Endothelial cell of umbilical vein (primary cell): ENCODE data around the gene PAK4. TPM values are rescaled to one million over a fixed set of nuclear protein-coding genes. Genes with fewer than 3 reads are reported as not detected.

Source experiments
- BruUV-seq: library from RNA; stranded (reverse); fragments of 400-500 nt; replicated peaks from 2 replicates; lab custom pipeline; 2021; lab: Mats Ljungman, UMichigan
- CTCF ChIA-PET: fragments of 300-600, 350-600 bp; sonication (Branson Sonifier 250); formaldehyde crosslinking; loops from one replicate; lab custom pipeline; 2021; ENCODE audit warnings: antibody characterized with exemption, inconsistent platforms; lab: Charles Lee
- POLR2A ChIA-PET: fragments of 300-600, 350-600 bp; sonication (Branson Sonifier 250); formaldehyde crosslinking; loops from one replicate; lab custom pipeline; 2021; ENCODE audit warnings: antibody characterized with exemption, inconsistent platforms; lab: Charles Lee
- DNase-seq: peaks from one replicate; pipeline ENCODE4 v3.0.0-alpha.2; 2011; ENCODE audit warnings: low read depth, low spot score
- FAIRE-seq: peaks from 2 replicates; lab custom pipeline; 2011; peaks lifted over from hg19 to GRCh38; lab: Jason Lieb, UNC
- H2AFZ ChIP-seq: 2 replicates; pipeline ENCODE4 v1.6.0; 2012; ENCODE audit warnings: low read depth, low read length, control low read depth, inconsistent platforms
- H3K27ac ChIP-seq: 2 replicates; pipeline ENCODE4 v1.5.1; 2011; ENCODE audit warnings: low read depth, mild to moderate bottlenecking, control low read depth, low read length, moderate library complexity; ENCODE audit not compliant: insufficient read depth
- H3K27me3 ChIP-seq, 2 experiments: 2 replicates each; pipeline versions ENCODE4 v1.6.0 to v1.6.1; 2011; ENCODE audit warnings: low read length in 2 of 2, mixed read lengths in 1 of 2; ENCODE audit not compliant: control insufficient read depth in 2 of 2, insufficient read depth in 2 of 2
- H3K36me3 ChIP-seq, 2 experiments: 2 replicates in 1 of 2; 3 replicates in 1 of 2; pipeline ENCODE4 v1.5.1; 2011; ENCODE audit warnings: low read length in 2 of 2, mild to moderate bottlenecking in 1 of 2, moderate library complexity in 1 of 2; ENCODE audit not compliant: control insufficient read depth in 2 of 2, insufficient read depth in 2 of 2; ENCODE audit errors: extremely low read depth in 1 of 2
- H3K4me1 ChIP-seq: 3 replicates; pipeline ENCODE4 v1.5.1; 2011; ENCODE audit warnings: mild to moderate bottlenecking, low read length; ENCODE audit not compliant: control insufficient read depth, insufficient read depth; ENCODE audit errors: extremely low read depth
- H3K4me2 ChIP-seq: 2 replicates; pipeline ENCODE4 v1.6.1; 2011; ENCODE audit warnings: low read length, control low read depth, mixed read lengths; ENCODE audit not compliant: insufficient read depth
- H3K4me3 ChIP-seq, 3 experiments: fragments of 200-600 bp in 1 of 3; sonication (generic), shearing (Covaris generic) in 1 of 3; replicated peaks in 1 of 3; 2 replicates each; pipeline ENCODE4 v1.5.1; 2011 to 2016; ENCODE audit warnings: control low read depth in 3 of 3, low read length in 3 of 3, mild to moderate bottlenecking in 2 of 3, inconsistent platforms in 1 of 3, low read depth in 1 of 3, moderate library complexity in 1 of 3; ENCODE audit not compliant: insufficient read depth in 1 of 3
- H3K79me2 ChIP-seq: 2 replicates; pipeline ENCODE4 v1.6.0; 2012; ENCODE audit warnings: low read length, inconsistent platforms; ENCODE audit not compliant: control insufficient read depth, insufficient read depth
- H3K9ac ChIP-seq: replicated peaks from 2 replicates; pipeline ENCODE3; 2011; ENCODE audit warnings: low read length, control low read depth; ENCODE audit not compliant: insufficient read depth; ENCODE audit errors: extremely low read depth
- H3K9me1 ChIP-seq: replicated peaks from 3 replicates; pipeline ENCODE4 v1.6.0; 2011; ENCODE audit warnings: mild to moderate bottlenecking, low read length; ENCODE audit not compliant: control insufficient read depth, insufficient read depth; ENCODE audit errors: extremely low read depth
- H3K9me3 ChIP-seq: replicated peaks from 2 replicates; pipeline ENCODE4 v1.5.1; 2012; ENCODE audit warnings: low read length, inconsistent platforms; ENCODE audit not compliant: control insufficient read depth, insufficient read depth
- H4K20me1 ChIP-seq: replicated peaks from 2 replicates; pipeline ENCODE3; 2011; ENCODE audit warnings: mild to moderate bottlenecking, low read length; ENCODE audit not compliant: control insufficient read depth, insufficient read depth; ENCODE audit errors: extremely low read depth
- CTCF ChIP-seq, 2 donors: IDR thresholded peaks; 1 replicate in 1 of 2; 2 replicates in 1 of 2; pipeline ENCODE4 v1.5.1; 2011; ENCODE audit warnings: low read length in 2 of 2, mild to moderate bottlenecking in 2 of 2, moderate library complexity in 2 of 2, control low read depth in 1 of 2, inconsistent platforms in 1 of 2, low read depth in 1 of 2; ENCODE audit not compliant: insufficient read depth in 1 of 2; ENCODE audit errors: extremely low read depth in 1 of 2
- EZH2 ChIP-seq: IDR thresholded peaks from 2 replicates; pipeline ENCODE4 v1.6.1; 2012; ENCODE audit warnings: borderline replicate concordance, low read depth, mild to moderate bottlenecking, moderate library complexity, low read length, inconsistent platforms; ENCODE audit not compliant: severe bottlenecking
- FOS ChIP-seq: IDR thresholded peaks from 2 replicates; pipeline ENCODE4 v1.6.1; 2011; ENCODE audit warnings: mild to moderate bottlenecking, low read length, moderate library complexity, borderline replicate concordance; ENCODE audit not compliant: insufficient read depth
- GATA2 ChIP-seq: IDR thresholded peaks from 2 replicates; pipeline ENCODE4 v1.7.0; 2011; ENCODE audit warnings: low read depth, mild to moderate bottlenecking, moderate library complexity, mixed read lengths, low read length; ENCODE audit not compliant: insufficient read length, insufficient read depth
- JUN ChIP-seq: IDR thresholded peaks from 2 replicates; pipeline ENCODE4 v1.6.1; 2011; ENCODE audit warnings: borderline replicate concordance, low read depth; ENCODE audit not compliant: insufficient read length, insufficient read depth
- MAX ChIP-seq: IDR thresholded peaks from 2 replicates; pipeline ENCODE4 v1.6.1; 2011; ENCODE audit not compliant: insufficient read depth, insufficient read length
- MYC ChIP-seq: IDR thresholded peaks from one replicate; pipeline ENCODE4 v1.6.1; 2011; ENCODE audit warnings: mild to moderate bottlenecking, low read depth, low read length
- POLR2A ChIP-seq: IDR thresholded peaks from 2 replicates; pipeline ENCODE4 v1.6.1; 2012; ENCODE audit warnings: low read depth, mild to moderate bottlenecking, control low read depth, low read length
- POLR2AphosphoS5 ChIP-seq: IDR thresholded peaks from 2 replicates; pipeline ENCODE4 v1.6.1; 2012; ENCODE audit warnings: low read depth, mild to moderate bottlenecking, control low read depth, low read length, moderate library complexity; ENCODE audit not compliant: insufficient read depth
- dilution Hi-C: fragments of 300-500 bp; cut with MboI; formaldehyde crosslinking; loops from one replicate; pipeline ENCODE4 v1.15.0; 2019; ENCODE audit warnings: low sequenced_read_pairs; ENCODE audit not compliant: extremely low pct_ligation_motif_present
- intact Hi-C: fragments of 100-400 bp; cut with micrococcal nuclease; formaldehyde crosslinking; loops from one replicate; pipeline ENCODE4 v1.10.0; 2022
- polyA plus RNA-seq, 4 experiments: library from polyadenylated mRNA; depleted of rRNA in 3 of 4; stranded (reverse) in 3 of 4; unstranded in 1 of 4; fragments of >200 nt; gene quantifications; 2 replicates each; pipeline versions ENCODE4 v1.2.1 to v1.2.3, GENCODE V29; 2011 to 2012; ENCODE audit warnings: missing spikeins in 1 of 4
- total RNA-seq: library from RNA; stranded (reverse); gene quantifications from 2 replicates; pipeline ENCODE4 v1.2.3, GENCODE V29; 2021

Gene PAK4
- total and polyA plus RNA-seq, 2 donors (not counting 3 experiments of a cell fraction or from before 2014, with no cell fraction given) = 39.8 to 55.4 TPM

GRCh38 chr19:39170386-39171231 lies 45.0 kb downstream of the PAK4 start:
- Histone ChIP-seq H3K4me1 (no peaks in the 10 kb centered on the region), H3K36me3 (peaks cover 0 to 26% of the 10 kb centered on the region in 2 experiments), H3K27ac (no peak overlapping the region), H3K9ac (no peak overlapping the region), H3K9me1 (no peaks in the 10 kb centered on the region), H3K4me2 (no peak overlapping the region), H3K79me2 (peaks cover 2% of the 10 kb centered on the region), H3K27me3 (no peaks in the 10 kb centered on the region), H4K20me1 (no peaks in the 10 kb centered on the region), H3K4me3 (no peak overlapping the region), H2AFZ (no peak overlapping the region), H3K9me3 (no peaks in the 10 kb centered on the region)
- TF ChIP-seq MYC (no peak), POLR2AphosphoS5 (no peak), MAX (no peak), CTCF (IDR thresholded peaks at IDR 0.05; ENCODE audit: extremely low read depth in 1 of 2, insufficient read depth in 1 of 2, low read depth in 1 of 2, low read length in 2 of 2) (no peak), FOS (no peak), JUN (no peak), EZH2 (no peak), POLR2A (no peak), GATA2 (no peak)
- dilution Hi-C loops (no loop called here), intact Hi-C loops (no loop called here)
- ChIA-PET POLR2A (no interaction called here), CTCF (no interaction called here)
- FAIRE-seq = no peak
- DNase-seq = no peak
- BruUV-seq = no TSS peak
